BJ (cell line): Measurements from ENCODE around the gene PADI2. TPM values are rescaled to one million over a fixed set of nuclear protein-coding genes. Genes with fewer than 3 reads are reported as not detected.

ENCODE experiments used
- CTCF ChIA-PET: fragments of 350-600 bp; formaldehyde crosslinking; extraction: SDS; loops from one replicate; lab custom pipeline; 2021; ENCODE audit warnings: antibody characterized with exemption, inconsistent platforms; lab: Yijun Ruan, JAX
- POLR2A ChIA-PET: fragments of 300-600 bp; sonication (Branson Sonifier 250); formaldehyde crosslinking; extraction: SDS; loops from one replicate; lab custom pipeline; 2021; ENCODE audit warnings: antibody characterized with exemption; lab: Charles Lee
- DNase-seq: peaks from one replicate; pipeline ENCODE4 v3.0.0-alpha.2; 2011; ENCODE audit warnings: low read depth
- H3K27me3 ChIP-seq: 2 replicates; pipeline ENCODE4 v1.6.0; 2011; ENCODE audit warnings: low read length; ENCODE audit not compliant: control insufficient read depth, insufficient read depth
- H3K36me3 ChIP-seq: 2 replicates; pipeline ENCODE4 v1.5.1; 2011; ENCODE audit warnings: low read length; ENCODE audit not compliant: control insufficient read depth, insufficient read depth
- H3K4me3 ChIP-seq: 2 replicates; pipeline ENCODE4 v1.5.1; 2011; ENCODE audit warnings: low read depth, mild to moderate bottlenecking, control low read depth, low read length
- polyA plus RNA-seq: library from polyadenylated mRNA; depleted of rRNA; stranded (reverse); fragments of >200 nt; gene quantifications from 2 replicates; pipeline ENCODE4 v1.2.3, GENCODE V29; 2011
- TF ChIP-seq, protein P1 (sequence below): IDR thresholded peaks from 2 replicates; pipeline ENCODE4 v1.5.1; 2011; ENCODE audit warnings: low read depth, mild to moderate bottlenecking, control low read depth, inconsistent platforms, low read length, moderate library complexity; ENCODE audit not compliant: insufficient read depth

Gene PADI2
- polyA plus RNA-seq, 1 experiment = 0.15 TPM

DNA sequence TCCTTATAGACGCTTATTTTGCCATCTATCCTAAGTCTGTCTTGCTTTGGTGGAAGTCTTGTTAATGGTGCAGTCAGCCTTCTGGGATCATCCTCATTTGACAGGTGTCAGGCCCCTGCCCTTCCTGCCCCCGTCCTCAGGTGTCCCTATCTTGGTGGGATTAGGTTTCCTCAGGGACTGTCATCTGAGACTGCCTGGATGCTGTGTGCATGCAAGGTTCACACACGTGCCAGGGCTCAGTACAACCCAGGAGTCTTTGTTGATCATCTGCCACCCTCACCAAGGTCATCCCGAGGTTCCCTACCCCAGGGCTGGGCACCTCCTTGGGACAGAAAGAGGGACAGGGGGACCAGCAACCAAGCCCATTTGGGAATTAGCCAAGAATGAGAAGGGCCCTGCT lies 18.0 kb downstream of the PADI2 start:
- H3K36me3 ChIP-seq = no peaks in the 10 kb centered on the region
- CTCF ChIA-PET = no interaction called here
- H3K27me3 ChIP-seq = peaks cover 13% of the 10 kb centered on the region
- TF ChIP-seq, protein P1, sequence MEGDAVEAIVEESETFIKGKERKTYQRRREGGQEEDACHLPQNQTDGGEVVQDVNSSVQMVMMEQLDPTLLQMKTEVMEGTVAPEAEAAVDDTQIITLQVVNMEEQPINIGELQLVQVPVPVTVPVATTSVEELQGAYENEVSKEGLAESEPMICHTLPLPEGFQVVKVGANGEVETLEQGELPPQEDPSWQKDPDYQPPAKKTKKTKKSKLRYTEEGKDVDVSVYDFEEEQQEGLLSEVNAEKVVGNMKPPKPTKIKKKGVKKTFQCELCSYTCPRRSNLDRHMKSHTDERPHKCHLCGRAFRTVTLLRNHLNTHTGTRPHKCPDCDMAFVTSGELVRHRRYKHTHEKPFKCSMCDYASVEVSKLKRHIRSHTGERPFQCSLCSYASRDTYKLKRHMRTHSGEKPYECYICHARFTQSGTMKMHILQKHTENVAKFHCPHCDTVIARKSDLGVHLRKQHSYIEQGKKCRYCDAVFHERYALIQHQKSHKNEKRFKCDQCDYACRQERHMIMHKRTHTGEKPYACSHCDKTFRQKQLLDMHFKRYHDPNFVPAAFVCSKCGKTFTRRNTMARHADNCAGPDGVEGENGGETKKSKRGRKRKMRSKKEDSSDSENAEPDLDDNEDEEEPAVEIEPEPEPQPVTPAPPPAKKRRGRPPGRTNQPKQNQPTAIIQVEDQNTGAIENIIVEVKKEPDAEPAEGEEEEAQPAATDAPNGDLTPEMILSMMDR = no peak
- POLR2A ChIA-PET = no interaction called here
- no peak for DNase-seq
- H3K4me3 ChIP-seq = no peak overlapping the region

DNA sequence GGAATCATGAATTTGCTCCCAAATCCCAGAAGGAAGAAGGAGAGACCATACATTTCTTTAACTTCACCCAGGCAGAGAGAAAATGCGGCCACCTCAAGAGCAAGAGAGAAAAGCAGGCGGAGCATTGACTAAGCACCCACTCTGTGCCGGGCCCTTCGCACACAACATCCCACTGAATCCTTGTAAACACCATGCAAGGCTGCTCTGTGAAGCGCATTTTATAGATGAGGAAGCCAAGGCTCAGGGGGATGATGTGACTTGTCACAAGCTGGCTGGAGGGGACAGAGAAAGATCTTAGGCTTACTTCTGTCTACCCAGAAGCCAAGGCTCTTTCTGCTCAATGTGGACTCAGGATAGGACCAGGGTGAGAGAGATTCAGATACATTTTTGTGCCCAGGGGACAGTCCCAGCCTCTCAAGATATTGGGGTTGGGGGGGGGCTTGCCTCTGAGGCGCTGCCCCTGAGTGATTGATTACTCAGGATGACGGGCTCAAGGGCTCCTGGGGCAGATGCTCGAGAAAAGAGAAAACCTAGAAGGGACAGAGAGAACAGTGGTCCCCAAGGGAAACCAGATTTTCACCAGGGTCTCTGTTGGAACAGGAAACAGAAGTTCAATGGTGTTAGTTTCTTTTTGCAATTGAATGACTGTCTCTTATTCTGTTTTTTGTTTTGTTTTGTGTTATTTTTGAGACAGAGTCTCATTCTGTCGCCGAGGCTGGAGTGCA lies 19.5 kb downstream of the PADI2 start:
- Histone ChIP-seq H3K4me3 (no peak overlapping the region), H3K27me3 (peaks cover 14% of the 10 kb centered on the region), H3K36me3 (no peaks in the 10 kb centered on the region)
- no peak for DNase-seq
- ChIA-PET POLR2A (no interaction called here), CTCF (no interaction called here)
- TF ChIP-seq, protein P1 = no peak

DNA sequence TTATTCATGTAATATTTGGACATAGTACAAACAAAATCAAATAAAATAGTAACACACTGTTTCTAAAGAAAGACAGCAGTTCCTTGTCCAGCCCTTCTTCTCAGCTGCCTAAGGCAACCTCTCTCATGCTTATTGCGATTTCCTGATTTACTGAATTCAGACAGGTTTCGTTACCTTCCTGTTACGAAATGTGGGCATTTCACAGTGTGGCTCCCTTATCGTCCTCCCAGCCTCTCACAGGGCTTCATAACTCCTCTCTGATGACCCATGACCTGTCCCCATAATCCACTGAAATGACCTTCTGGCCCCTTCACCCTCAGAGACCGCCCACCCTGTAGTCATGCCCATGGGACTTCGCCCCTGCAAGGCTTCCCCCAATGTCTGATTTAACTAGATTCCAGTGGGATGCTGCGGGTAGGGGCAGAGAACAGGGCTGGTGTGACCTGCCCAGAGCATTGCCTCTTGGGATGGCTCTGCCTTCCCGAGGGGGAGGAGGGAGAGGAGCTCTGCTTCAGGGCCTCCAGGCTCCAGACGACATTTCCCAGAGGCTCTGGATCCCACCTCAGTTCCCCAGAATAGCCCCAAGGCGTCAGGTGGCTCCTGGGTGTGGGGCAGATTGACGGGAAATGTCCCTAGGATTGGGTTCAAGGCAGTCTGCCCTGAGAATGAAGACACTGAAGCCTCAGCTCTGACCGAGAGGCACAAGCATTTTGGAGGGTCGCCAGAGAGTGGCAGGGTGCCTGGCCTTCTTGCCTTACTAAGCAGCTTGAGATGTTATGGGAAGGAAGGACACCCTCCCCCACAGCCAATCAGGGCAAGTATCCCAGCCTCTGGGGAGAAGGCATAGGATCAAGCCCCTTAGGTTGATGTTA lies 20.6 kb downstream of the PADI2 start:
- no peaks in the 10 kb centered on the region for H3K36me3 ChIP-seq
- ChIA-PET POLR2A (no interaction called here), CTCF (no interaction called here)
- no peak for DNase-seq
- TF ChIP-seq, protein P1 = no peak
- H3K4me3 ChIP-seq = no peak overlapping the region
- H3K27me3 ChIP-seq = peaks cover 15% of the 10 kb centered on the region

DNA sequence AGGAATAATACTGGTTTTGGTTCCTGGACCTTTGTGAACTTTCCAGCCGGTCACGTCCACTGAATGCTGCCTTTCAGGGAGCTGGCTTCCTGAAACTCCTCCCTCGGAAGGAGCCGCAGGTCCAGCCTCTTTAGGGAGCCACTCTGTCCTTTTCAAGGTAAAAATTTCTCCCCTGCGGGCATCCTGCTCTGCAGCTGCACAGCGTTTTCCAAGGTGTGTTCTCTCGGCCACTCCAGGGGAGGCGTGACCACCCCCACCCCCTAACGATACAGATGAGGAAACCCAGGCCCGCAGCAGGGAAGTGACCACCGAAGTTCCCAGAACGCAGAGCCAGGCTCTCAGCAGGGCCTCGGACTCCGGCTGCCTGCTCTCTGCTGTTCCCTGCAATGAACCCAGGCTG lies 21.5 kb downstream of the PADI2 start:
- TF ChIP-seq, protein P1 = no peak
- Histone ChIP-seq H3K27me3 (peaks cover 15% of the 10 kb centered on the region), H3K4me3 (no peak overlapping the region), H3K36me3 (no peaks in the 10 kb centered on the region)
- ChIA-PET CTCF (no interaction called here), POLR2A (no interaction called here)
- no peak for DNase-seq

DNA sequence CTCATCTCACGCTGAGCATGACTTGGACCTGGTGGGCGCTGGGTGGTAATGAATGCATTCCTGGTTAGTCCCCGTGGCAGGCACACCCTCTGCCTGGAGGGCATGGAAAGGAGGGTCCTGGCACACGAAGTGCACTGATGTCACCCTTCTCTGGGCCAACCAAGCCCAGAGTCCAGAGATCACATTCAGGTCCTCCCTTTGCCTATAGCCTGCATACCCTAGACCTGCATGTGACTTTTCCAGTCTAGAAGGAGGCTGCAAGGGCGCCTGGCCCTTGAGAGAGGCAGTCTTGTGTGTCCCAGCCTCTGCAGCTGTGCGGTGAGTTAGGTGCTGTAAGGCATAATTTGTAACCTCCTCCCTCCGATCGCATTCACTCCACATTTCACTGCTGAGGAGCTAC lies 22.1 kb downstream of the PADI2 start:
- no peak for DNase-seq
- Histone ChIP-seq H3K36me3 (no peaks in the 10 kb centered on the region), H3K4me3 (no peak overlapping the region), H3K27me3 (peaks cover 15% of the 10 kb centered on the region)
- CTCF ChIA-PET = no interaction called here
- POLR2A ChIA-PET = no interaction called here
- TF ChIP-seq, protein P1 = no peak
